GM12874 (cell line): ENCODE measurements around the gene MAGEA12.
"Not testable (repeated sequence)": the region's sequence is repeated elsewhere in the genome, so short reads cannot be mapped to it uniquely, and the experiment has no call there.

Experiments
- TF ChIP-seq, protein P1 (sequence below): IDR thresholded peaks from 2 replicates; pipeline ENCODE4 v1.5.1; 2011; ENCODE audit warnings: low read depth, mild to moderate bottlenecking, control low read depth, low read length, moderate library complexity; ENCODE audit not compliant: insufficient read depth

The MAGEA12 gene, protein sequence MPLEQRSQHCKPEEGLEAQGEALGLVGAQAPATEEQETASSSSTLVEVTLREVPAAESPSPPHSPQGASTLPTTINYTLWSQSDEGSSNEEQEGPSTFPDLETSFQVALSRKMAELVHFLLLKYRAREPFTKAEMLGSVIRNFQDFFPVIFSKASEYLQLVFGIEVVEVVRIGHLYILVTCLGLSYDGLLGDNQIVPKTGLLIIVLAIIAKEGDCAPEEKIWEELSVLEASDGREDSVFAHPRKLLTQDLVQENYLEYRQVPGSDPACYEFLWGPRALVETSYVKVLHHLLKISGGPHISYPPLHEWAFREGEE

GRCh38 chrX:152733261-152733975 is at the start of gene MAGEA12, which contains the start of gene CSAG1:
MAGEA12 (plus strand) TSS chrX:152733757; CDS start chrX:152736162, 2,405 bp downstream.
CSAG1 (minus strand) TSS chrX:152733721; CDS start chrX:152732460, 1,261 bp downstream.
- TF ChIP-seq, protein P1, sequence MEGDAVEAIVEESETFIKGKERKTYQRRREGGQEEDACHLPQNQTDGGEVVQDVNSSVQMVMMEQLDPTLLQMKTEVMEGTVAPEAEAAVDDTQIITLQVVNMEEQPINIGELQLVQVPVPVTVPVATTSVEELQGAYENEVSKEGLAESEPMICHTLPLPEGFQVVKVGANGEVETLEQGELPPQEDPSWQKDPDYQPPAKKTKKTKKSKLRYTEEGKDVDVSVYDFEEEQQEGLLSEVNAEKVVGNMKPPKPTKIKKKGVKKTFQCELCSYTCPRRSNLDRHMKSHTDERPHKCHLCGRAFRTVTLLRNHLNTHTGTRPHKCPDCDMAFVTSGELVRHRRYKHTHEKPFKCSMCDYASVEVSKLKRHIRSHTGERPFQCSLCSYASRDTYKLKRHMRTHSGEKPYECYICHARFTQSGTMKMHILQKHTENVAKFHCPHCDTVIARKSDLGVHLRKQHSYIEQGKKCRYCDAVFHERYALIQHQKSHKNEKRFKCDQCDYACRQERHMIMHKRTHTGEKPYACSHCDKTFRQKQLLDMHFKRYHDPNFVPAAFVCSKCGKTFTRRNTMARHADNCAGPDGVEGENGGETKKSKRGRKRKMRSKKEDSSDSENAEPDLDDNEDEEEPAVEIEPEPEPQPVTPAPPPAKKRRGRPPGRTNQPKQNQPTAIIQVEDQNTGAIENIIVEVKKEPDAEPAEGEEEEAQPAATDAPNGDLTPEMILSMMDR: no peak

GRCh38 chrX:152697952-152698931 is 35.3 kb upstream of the MAGEA12 start, which contains the start of gene MAGEA3:
MAGEA3 (plus strand) TSS chrX:152698794; CDS start chrX:152700833, 2,039 bp downstream.
- TF ChIP-seq, protein P1: not testable (repeated sequence)

- TF ChIP-seq, protein P1: not testable (repeated sequence)
Measured at GRCh38 chrX:152709173-152709572, 24.4 kb upstream of the MAGEA12 start, which contains the start of gene CSAG2. CSAG2 (minus strand) TSS chrX:152709273; CDS start chrX:152709112, 161 bp downstream.

- TF ChIP-seq, protein P1: not testable (repeated sequence)
Measured at GRCh38 chrX:152713815-152714787, 19.5 kb upstream of the MAGEA12 start, which contains the start of gene MAGEA2B. MAGEA2B (plus strand) TSS chrX:152714628; CDS start chrX:152717107, 2,479 bp downstream.

DNA sequence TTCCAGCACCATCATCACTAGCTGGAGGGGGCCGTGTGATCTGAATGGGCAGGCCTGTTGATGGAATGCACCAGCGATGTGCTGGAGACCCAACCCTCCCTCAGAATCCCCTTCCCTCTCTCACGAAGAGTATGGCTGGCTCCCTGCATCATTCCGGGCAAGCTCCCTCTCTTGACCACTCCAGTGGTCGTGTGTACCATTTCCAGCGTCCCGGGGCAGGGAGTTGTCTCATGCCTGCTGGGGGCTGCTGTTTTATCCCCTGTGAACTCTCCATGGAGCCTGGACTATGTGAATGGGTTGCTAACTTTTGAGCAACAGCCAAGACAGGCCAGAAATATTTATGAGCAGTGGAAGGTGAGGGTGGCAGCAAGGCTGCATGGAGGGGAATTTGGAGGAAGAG is 8.1 kb upstream of the MAGEA12 start:
- TF ChIP-seq, protein P1: no peak

GRCh38 chrX:152735101-152735500 is 1.5 kb downstream of the MAGEA12 start:
- TF ChIP-seq, protein P1: no peak
